Gastroesophageal sphincter (tissue), 4 donors: Measurements from ENCODE around the gene ACOT12. TPM values are rescaled to one million over a fixed set of nuclear protein-coding genes. Genes with fewer than 3 reads are reported as not detected.

ENCODE experiments used
- ATAC-seq: fragments of 150-250 bp; one replicate; pipeline ENCODE4 v1.9.1; 2016; ENCODE audit warnings: mild to moderate bottlenecking, moderate library complexity
- H3K27ac ChIP-seq, 4 donors: fragments of 200-600 bp; sonication (generic) in 3 of 4; 1 replicate in 3 of 4; 2 replicates in 1 of 4; pipeline ENCODE4 v1.5.1; 2016 to 2019
- H3K27me3 ChIP-seq: fragments of 200-600 bp; sonication (generic); one replicate; pipeline ENCODE4 v1.5.1; 2019
- H3K36me3 ChIP-seq, 2 donors: fragments of 200-600 bp; sonication (generic); one replicate each; pipeline ENCODE4 v1.5.1; 2019; ENCODE audit warnings: control low read depth in 1 of 2
- H3K4me1 ChIP-seq, 3 donors: fragments of 200-600 bp; sonication (generic); 1 replicate in 2 of 3; 2 replicates in 1 of 3; pipeline ENCODE4 v1.5.1; 2016 to 2019; ENCODE audit warnings: control low read depth in 2 of 3
- H3K4me3 ChIP-seq, 2 donors: fragments of 200-600 bp; sonication (generic); one replicate each; pipeline ENCODE4 v1.5.1; 2019; ENCODE audit warnings: mild to moderate bottlenecking in 1 of 2, moderate library complexity in 1 of 2
- H3K9me3 ChIP-seq, 3 donors: fragments of 200-600 bp; sonication (generic); one replicate each; pipeline ENCODE4 v1.5.1; 2017 to 2019; ENCODE audit warnings: control low read depth in 2 of 3
- CTCF ChIP-seq, 4 experiments: fragments of 200-600 bp in 2 of 4; fragments of 450-650 bp in 2 of 4; sonication (generic) in 1 of 4; IDR thresholded peaks; one replicate each; pipeline ENCODE4 v1.5.1; 2017 to 2019; ENCODE audit warnings: antibody characterized with exemption in 4 of 4, mild to moderate bottlenecking in 2 of 4, moderate library complexity in 2 of 4
- EP300 ChIP-seq: sonication (generic); formaldehyde crosslinking; IDR thresholded peaks from one replicate; pipeline ENCODE4 v1.6.1; 2017; ENCODE audit warnings: antibody characterized with exemption, mild to moderate bottlenecking
- POLR2A ChIP-seq, 2 donors: fragments of 450-650 bp; IDR thresholded peaks; one replicate each; pipeline ENCODE4 v1.6.1; 2017; ENCODE audit warnings: antibody characterized with exemption in 2 of 2, mild to moderate bottlenecking in 2 of 2, moderate library complexity in 1 of 2
- POLR2AphosphoS5 ChIP-seq: sonication (generic); formaldehyde crosslinking; IDR thresholded peaks from one replicate; pipeline ENCODE4 v1.6.1; 2017; ENCODE audit warnings: antibody characterized with exemption
- WGBS, 2 donors: methylation state at CpG; one replicate each; pipeline ENCODE4 v1.1.5; 2018; ENCODE audit warnings: low coverage in 1 of 2; 5-methylcytosine and 5-hydroxymethylcytosine counted together
- total RNA-seq, 4 donors: library from RNA; depleted of rRNA; stranded (reverse); fragments of >200 nt; gene quantifications; one replicate each; pipeline ENCODE4 v1.1.0, GENCODE V29; 2016

Gene ACOT12
- total RNA-seq, 4 donors from 2014 or later = not detected

GRCh38 chr5:81288021-81288433 is 105.9 kb downstream of the ACOT12 start:
- ATAC-seq = no peak
- Histone ChIP-seq H3K36me3 (peaks cover 0 to 3% of the 10 kb centered on the region in 2 donors), H3K27ac (no peak overlapping the region), H3K27me3 (no peaks in the 10 kb centered on the region), H3K4me1 (peaks cover 0 to 4% (median 0%) of the 10 kb centered on the region in 3 donors), H3K9me3 (peaks cover 0 to 14% (median 0%) of the 10 kb centered on the region in 3 donors), H3K4me3 (no peak overlapping the region)
- WGBS, 2 donors = 85 to 87% methylated on average over 4 of the region's 4 CpGs
- TF ChIP-seq CTCF (IDR thresholded peaks at IDR 0.05) (no peak), POLR2AphosphoS5 (no peak), POLR2A (IDR thresholded peaks at IDR 0.05) (no peak), EP300 (no peak)

DNA sequence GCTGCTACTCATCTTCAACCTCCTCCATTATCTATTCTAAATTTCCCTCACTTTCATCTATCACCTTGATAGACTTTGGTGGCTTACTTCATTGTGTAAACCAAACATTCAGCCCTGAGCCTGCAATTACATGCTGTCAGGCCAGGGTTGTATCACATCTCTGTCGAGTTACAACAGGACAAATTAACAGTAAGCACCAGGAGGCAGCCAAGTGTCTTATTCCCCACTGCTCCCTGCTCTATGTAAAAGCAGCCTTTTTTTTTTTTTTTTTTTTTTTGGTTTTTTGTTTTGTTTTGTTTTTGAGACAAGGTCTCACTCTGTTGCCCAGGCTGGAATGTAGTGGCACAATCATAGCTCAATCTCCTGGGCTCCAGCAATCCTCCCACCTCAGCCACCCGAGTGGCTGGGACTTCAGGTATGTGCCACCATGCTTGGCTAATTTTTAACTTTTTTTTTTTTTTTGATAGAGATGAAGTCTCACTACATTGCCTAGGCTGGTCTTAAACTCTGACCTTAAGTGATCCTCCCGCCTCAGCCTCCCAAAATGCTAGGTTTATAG is 107.8 kb downstream of the ACOT12 start:
- 60 to 67% methylated on average over 3 of the region's 3 CpGs for WGBS, 2 donors
- H3K4me1 ChIP-seq = peaks cover 0 to 4% (median 0%) of the 10 kb centered on the region in 3 donors
- no peak for ATAC-seq

GRCh38 chr5:81283976-81284375 is 110.0 kb downstream of the ACOT12 start:
- Histone ChIP-seq H3K27me3 (no peaks in the 10 kb centered on the region), H3K4me3 (no peak overlapping the region), H3K9me3 (no peaks in the 10 kb centered on the region), H3K27ac (no peak overlapping the region), H3K36me3 (no peaks in the 10 kb centered on the region), H3K4me1 (peaks cover 0 to 4% (median 0%) of the 10 kb centered on the region in 3 donors)
- TF ChIP-seq CTCF (IDR thresholded peaks at IDR 0.05) (no peak), EP300 (no peak), POLR2A (IDR thresholded peaks at IDR 0.05) (no peak), POLR2AphosphoS5 (no peak)
- WGBS, 2 donors = 94 to 100% methylated on average over 1 of the region's 1 CpG
- ATAC-seq = no peak

More for the DNA sequence above, 107.8 kb downstream of the ACOT12 start:
- H3K27me3 ChIP-seq = no peaks in the 10 kb centered on the region
- H3K36me3 ChIP-seq = no peaks in the 10 kb centered on the region
- H3K4me3 ChIP-seq = no peak overlapping the region
- H3K9me3 ChIP-seq = no peaks in the 10 kb centered on the region
- TF ChIP-seq EP300 (no peak), POLR2AphosphoS5 (no peak), POLR2A (IDR thresholded peaks at IDR 0.05) (no peak), CTCF (IDR thresholded peaks at IDR 0.05) (no peak)
- H3K27ac ChIP-seq = no peak overlapping the region

Other genes starting within 250 kb of the ACOT12 start
- gene CKMT2, start 160.8 kb downstream of the ACOT12 start, total RNA-seq = 10 to 100 TPM in 3 of 4 donors, 1 to 10 TPM in 1; 3.9 to 33.6 (median 14.2) TPM
- gene ZCCHC9, start 92.5 kb downstream of the ACOT12 start, total RNA-seq = 10 to 100 TPM; 21.3 to 34.9 (median 25.2) TPM